Vagina (tissue), 2 donors: ENCODE measurements around the gene EIPR1. TPM values are rescaled to one million over a fixed set of nuclear protein-coding genes. Genes with fewer than 3 reads are reported as not detected.

Experiments
- DNase-seq, 2 donors: peaks; one replicate each; pipeline ENCODE4 v3.0.0-alpha.2; 2017; ENCODE audit errors: extremely low spot score in 2 of 2
- H3K27ac ChIP-seq: fragments of 200-600 bp; sonication (generic); one replicate; pipeline ENCODE4 v1.5.1; 2019
- H3K27me3 ChIP-seq: fragments of 200-600 bp; sonication (generic); one replicate; pipeline ENCODE4 v1.5.1; 2019
- H3K36me3 ChIP-seq, 2 donors: fragments of 200-600 bp; sonication (generic); one replicate each; pipeline ENCODE4 v1.5.1; 2017 to 2019
- H3K4me1 ChIP-seq: fragments of 200-600 bp; sonication (generic); one replicate; pipeline ENCODE4 v1.5.1; 2019
- H3K4me3 ChIP-seq, 2 donors: fragments of 200-600 bp; sonication (generic); 1 replicate in 1 of 2; 2 replicates in 1 of 2; pipeline ENCODE4 v1.5.1; 2016 to 2019
- H3K9me3 ChIP-seq: fragments of 200-600 bp; sonication (generic); one replicate; pipeline ENCODE4 v1.5.1; 2019
- POLR2A ChIP-seq, 2 donors: fragments of 450-650 bp; IDR thresholded peaks; one replicate each; pipeline ENCODE4 v1.6.1; 2017; ENCODE audit warnings: antibody characterized with exemption in 2 of 2, mild to moderate bottlenecking in 2 of 2, moderate library complexity in 2 of 2
- POLR2AphosphoS5 ChIP-seq, 2 donors: sonication (generic); formaldehyde crosslinking; IDR thresholded peaks; one replicate each; pipeline ENCODE4 v1.9.0; 2017; ENCODE audit warnings: antibody characterized with exemption in 2 of 2, mild to moderate bottlenecking in 2 of 2, low read depth in 1 of 2; ENCODE audit not compliant: insufficient read depth in 1 of 2
- intact Hi-C: fragments of 100-400 bp; cut with DNase I; formaldehyde crosslinking; loops from one replicate; pipeline ENCODE4 v1.15.1; 2023
- total RNA-seq: library from RNA; depleted of rRNA; stranded (reverse); fragments of >200 nt; gene quantifications from one replicate; pipeline ENCODE4 v1.2.3, GENCODE V29; 2016
- TF ChIP-seq, protein P1 (sequence below), 3 experiments: fragments of 450-650 bp in 2 of 3; fragments of 200-600 bp in 1 of 3; sonication (generic) in 1 of 3; IDR thresholded peaks; one replicate each; pipeline ENCODE4 v1.5.1; 2017 to 2019; ENCODE audit warnings: antibody characterized with exemption in 3 of 3, mild to moderate bottlenecking in 2 of 3, moderate library complexity in 2 of 3

Gene EIPR1
- total RNA-seq, 1 donor from 2014 or later = 39.8 TPM

- H3K4me1 ChIP-seq = no peaks in the 10 kb centered on the region
- no peak overlapping the region for H3K4me3 ChIP-seq
- H3K27me3 ChIP-seq = no peaks in the 10 kb centered on the region
- no peak for DNase-seq
- no peak overlapping the region for H3K27ac ChIP-seq
- TF ChIP-seq POLR2A (IDR thresholded peaks at IDR 0.05) = no peak
- TF ChIP-seq, protein P1, sequence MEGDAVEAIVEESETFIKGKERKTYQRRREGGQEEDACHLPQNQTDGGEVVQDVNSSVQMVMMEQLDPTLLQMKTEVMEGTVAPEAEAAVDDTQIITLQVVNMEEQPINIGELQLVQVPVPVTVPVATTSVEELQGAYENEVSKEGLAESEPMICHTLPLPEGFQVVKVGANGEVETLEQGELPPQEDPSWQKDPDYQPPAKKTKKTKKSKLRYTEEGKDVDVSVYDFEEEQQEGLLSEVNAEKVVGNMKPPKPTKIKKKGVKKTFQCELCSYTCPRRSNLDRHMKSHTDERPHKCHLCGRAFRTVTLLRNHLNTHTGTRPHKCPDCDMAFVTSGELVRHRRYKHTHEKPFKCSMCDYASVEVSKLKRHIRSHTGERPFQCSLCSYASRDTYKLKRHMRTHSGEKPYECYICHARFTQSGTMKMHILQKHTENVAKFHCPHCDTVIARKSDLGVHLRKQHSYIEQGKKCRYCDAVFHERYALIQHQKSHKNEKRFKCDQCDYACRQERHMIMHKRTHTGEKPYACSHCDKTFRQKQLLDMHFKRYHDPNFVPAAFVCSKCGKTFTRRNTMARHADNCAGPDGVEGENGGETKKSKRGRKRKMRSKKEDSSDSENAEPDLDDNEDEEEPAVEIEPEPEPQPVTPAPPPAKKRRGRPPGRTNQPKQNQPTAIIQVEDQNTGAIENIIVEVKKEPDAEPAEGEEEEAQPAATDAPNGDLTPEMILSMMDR (IDR thresholded peaks at IDR 0.05) = no peak
- no peak for TF ChIP-seq POLR2AphosphoS5 (IDR thresholded peaks at IDR 0.05; ENCODE audit: insufficient read depth in 1 of 2, low read depth in 1 of 2)
- intact Hi-C loops = no loop called here
- H3K9me3 ChIP-seq = no peaks in the 10 kb centered on the region
- no peaks in the 10 kb centered on the region for H3K36me3 ChIP-seq
Observed at GRCh38 chr2:3297523-3297922, 80.1 kb downstream of the EIPR1 start.

- Histone ChIP-seq H3K27ac (no peak overlapping the region), H3K36me3 (no peaks in the 10 kb centered on the region), H3K4me1 (no peaks in the 10 kb centered on the region), H3K4me3 (no peak overlapping the region), H3K27me3 (no peaks in the 10 kb centered on the region), H3K9me3 (no peaks in the 10 kb centered on the region)
- TF ChIP-seq POLR2A (IDR thresholded peaks at IDR 0.05) = no peak
- TF ChIP-seq, protein P1 (IDR thresholded peaks at IDR 0.05) = no peak
- no peak for TF ChIP-seq POLR2AphosphoS5 (IDR thresholded peaks at IDR 0.05; ENCODE audit: insufficient read depth in 1 of 2, low read depth in 1 of 2)
- no peak for DNase-seq
- intact Hi-C loops = no loop called here
Observed at GRCh38 chr2:3296182-3296972, 81.2 kb downstream of the EIPR1 start.

DNA sequence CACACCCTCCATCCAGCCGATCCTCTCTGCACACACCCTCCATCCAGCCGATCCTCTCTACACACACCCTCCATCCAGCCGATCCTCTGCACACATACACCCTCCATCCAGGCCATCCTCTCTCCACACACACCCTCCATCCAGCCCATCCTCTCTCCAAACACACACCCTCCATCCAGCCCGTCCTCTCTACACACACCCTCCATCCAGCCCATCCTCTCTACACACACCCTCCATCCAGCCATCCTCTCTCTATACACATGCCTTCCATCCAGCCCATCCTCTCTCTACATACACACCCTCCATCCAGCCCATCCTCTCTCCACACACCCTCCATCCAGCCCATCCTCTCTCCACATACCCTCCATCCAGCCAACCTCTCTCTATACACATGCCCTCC, 83.1 kb downstream of the EIPR1 start:
- Histone ChIP-seq H3K36me3 (no peaks in the 10 kb centered on the region), H3K9me3 (no peaks in the 10 kb centered on the region), H3K4me1 (no peaks in the 10 kb centered on the region), H3K27me3 (no peaks in the 10 kb centered on the region), H3K27ac (no peak overlapping the region), H3K4me3 (no peak overlapping the region)
- intact Hi-C loops = no loop called here
- DNase-seq = no peak
- TF ChIP-seq, protein P1 (IDR thresholded peaks at IDR 0.05) = no peak
- TF ChIP-seq POLR2AphosphoS5 (IDR thresholded peaks at IDR 0.05; ENCODE audit: insufficient read depth in 1 of 2, low read depth in 1 of 2) (no peak), POLR2A (IDR thresholded peaks at IDR 0.05) (no peak)

DNA sequence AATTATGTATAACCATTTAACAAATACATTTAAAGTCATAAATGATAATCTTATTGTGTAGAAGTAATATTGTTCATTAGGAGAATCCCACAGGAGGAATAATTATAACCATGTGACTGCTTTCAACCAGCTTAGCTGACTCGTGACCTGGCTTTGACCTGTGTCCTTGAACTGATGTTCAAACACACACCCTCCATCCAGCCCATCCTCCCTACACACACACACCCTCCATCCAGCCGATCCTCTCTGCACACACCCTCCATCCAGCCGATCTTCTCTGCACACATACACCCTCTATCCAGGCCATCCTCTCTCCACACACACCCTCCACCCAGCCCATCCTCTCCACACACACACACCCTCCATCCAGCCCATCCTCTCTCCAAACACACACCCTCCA, 83.5 kb downstream of the EIPR1 start:
- Histone ChIP-seq H3K27me3 (no peaks in the 10 kb centered on the region), H3K4me1 (no peaks in the 10 kb centered on the region), H3K4me3 (no peak overlapping the region), H3K36me3 (no peaks in the 10 kb centered on the region), H3K27ac (no peak overlapping the region), H3K9me3 (no peaks in the 10 kb centered on the region)
- DNase-seq = no peak
- intact Hi-C loops = no loop called here
- TF ChIP-seq POLR2AphosphoS5 (IDR thresholded peaks at IDR 0.05; ENCODE audit: insufficient read depth in 1 of 2, low read depth in 1 of 2) = no peak
- TF ChIP-seq, protein P1 (IDR thresholded peaks at IDR 0.05) = no peak
- no peak for TF ChIP-seq POLR2A (IDR thresholded peaks at IDR 0.05)

- no peaks in the 10 kb centered on the region for H3K4me1 ChIP-seq
- no peaks in the 10 kb centered on the region for H3K36me3 ChIP-seq
- H3K9me3 ChIP-seq = no peaks in the 10 kb centered on the region
- H3K27me3 ChIP-seq = no peaks in the 10 kb centered on the region
- no peak overlapping the region for H3K4me3 ChIP-seq
- intact Hi-C loops = no loop called here
- no peak for DNase-seq
- TF ChIP-seq, protein P1 (IDR thresholded peaks at IDR 0.05) = no peak
- no peak for TF ChIP-seq POLR2A (IDR thresholded peaks at IDR 0.05)
- no peak overlapping the region for H3K27ac ChIP-seq
Observed at GRCh38 chr2:3293221-3293620, 84.4 kb downstream of the EIPR1 start.
